GM19452 (cell line): Measurements from ENCODE around the gene KRTAP4-12.
"Not testable (repeated sequence)": the region's sequence is repeated elsewhere in the genome, so short reads cannot be mapped to it uniquely, and the experiment has no call there.

Source experiments
- ATAC-seq: cut with Tn5 transposase; IDR thresholded peaks from one replicate; pipeline ENCODE4 v1.9.1; 2021; ENCODE audit not compliant: unreplicated experiment

KRTAP4-12 gene

DNA sequence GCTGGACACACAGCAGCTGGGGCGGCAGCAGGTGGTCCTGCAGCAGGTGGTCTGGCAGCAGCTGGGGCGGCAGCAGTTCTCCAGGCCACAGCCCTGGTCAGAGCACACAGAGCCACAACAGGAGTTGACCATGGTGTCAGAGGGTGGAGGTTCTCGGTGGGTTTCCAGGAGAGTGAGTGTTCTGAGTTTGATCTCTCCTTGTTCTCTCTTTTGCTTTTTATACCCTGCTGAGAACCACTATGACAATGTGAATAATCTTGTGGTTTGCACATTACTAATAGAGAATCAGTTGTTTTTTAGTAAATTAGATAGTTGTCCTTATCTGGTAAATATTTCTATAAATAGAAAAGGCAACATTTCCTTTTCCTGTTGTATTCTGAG, at the start of gene KRTAP4-12:
KRTAP4-12 (minus strand) TSS at position 192 of the 381 bp plus-strand sequence; CDS start at position 132, 60 bp downstream.
- not testable (repeated sequence) for ATAC-seq

DNA sequence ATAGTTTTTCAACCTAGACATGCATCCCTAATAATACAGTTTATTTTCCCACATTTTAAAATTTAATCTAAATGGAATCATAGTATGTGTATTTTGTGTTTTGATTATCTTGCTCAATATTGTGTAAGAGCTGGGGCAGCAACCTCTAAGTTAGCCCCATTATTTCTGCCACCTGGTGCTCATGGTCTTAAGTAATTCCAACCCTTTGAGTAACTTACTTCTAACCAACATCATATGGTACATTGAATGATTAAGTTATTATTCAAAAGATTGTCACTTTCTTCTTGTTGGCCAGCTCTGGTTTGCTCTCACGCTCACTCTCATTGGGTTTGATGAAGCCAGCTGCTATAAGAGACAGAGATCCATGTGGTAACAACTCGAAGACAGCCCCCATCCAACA, 47.9 kb upstream of the KRTAP4-12 start:
- ATAC-seq: no peak

DNA sequence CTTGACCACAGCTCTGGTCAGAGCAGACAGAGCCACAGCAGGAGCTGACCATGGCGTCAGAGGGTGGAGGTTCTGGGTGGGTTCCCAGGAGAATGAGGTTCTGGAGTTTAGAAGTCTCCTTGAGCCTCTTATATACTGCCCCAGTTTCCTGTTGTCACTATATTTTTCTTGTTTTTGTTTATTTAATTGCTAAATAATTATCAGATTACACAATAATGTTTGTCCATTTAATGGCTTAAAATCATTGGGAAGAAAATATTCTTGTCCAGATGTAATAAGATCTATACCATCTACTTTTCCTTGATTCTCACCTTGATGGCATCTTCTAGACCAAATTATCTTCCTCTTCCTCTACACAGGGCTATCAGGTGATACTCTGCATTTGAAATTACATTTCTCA, 44.1 kb upstream of the KRTAP4-12 start, which contains the start of gene KRTAP4-3:
KRTAP4-3 (minus strand) TSS at position 101 of the 400 bp plus-strand sequence; CDS start at position 52, 49 bp downstream.
- no peak for ATAC-seq

DNA sequence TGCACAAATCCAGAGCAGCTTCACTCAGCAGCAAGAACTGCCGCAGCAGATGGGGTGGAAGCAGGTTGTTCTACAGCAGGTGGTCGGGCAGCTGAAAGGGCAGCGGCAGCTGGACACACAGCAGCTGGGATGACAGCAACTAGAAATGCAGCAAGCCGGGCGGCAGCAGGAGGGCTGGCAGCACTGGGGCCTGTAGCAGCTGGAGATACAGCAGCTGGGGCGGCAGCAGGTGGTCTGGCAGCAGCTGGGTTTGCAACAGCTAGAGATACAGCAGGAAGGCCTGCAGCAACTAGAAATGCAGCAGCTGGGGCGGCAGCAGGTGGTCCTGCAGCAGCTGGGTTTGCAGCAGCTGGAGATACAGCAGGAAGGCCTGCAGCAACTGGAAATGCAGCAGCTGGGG, 43.6 kb upstream of the KRTAP4-12 start:
- no peak for ATAC-seq

DNA sequence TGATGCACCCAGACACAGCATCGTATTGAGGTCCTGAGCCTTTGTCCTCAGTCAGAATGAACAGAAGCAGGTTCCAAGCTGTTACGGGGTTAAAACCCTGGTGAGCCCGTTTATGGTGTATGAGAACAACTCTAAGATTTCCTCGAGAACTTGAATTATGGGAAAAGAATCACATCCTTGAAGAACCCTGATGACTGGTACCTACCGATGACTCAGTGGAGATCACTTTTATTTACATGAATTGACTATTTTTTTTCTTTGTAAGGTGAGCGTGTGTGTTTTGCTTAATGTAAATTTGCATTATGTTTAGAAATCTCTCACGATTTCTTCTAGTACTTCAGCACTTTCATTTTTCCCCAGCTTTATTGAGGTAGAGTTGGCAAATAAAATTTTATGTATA, 39.8 kb upstream of the KRTAP4-12 start:
- no peak for ATAC-seq

DNA sequence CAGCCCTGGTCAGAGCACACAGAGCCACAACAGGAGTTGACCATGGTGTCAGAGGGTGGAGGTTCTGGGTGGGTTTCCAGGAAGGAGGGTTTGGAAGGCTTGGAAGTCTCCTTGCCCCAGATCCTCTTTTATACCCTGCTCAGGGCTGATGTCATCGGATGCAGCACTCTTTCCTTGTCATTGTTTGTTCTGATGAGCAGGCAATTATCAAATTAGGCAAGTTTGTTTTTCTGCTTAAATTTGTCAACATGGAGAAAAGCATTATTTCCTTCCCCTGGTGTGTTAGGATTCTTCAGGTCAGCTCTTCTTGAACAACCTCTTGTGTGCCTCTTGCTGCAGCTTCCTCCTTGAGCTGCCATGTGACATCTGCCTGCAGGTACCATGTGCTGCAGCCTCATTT, 36.7 kb upstream of the KRTAP4-12 start, which contains the start of gene KRTAP4-4:
KRTAP4-4 (minus strand) TSS at position 101 of the 400 bp plus-strand sequence; CDS start at position 44, 57 bp downstream.
- ATAC-seq: no peak

DNA sequence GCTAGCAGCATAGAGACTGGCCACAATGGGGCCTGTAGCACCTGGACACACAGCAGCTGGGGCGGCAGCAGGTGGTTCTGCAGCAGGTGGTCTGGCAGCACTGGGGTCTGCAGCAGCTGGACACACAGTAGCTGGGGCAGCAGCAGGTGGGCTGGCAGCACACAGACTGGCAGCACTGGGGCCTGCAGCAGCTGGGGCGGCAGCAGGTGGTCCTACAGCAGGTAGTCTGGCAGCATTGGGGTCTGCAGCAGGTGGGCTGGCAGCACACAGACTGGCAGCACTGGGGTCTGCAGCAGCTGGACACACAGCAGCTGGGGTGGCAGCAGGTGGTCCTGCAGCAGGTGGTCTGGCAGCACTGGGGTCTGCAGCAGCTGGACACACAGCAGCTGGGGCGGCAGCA, 36.2 kb upstream of the KRTAP4-12 start:
- ATAC-seq: not testable (repeated sequence)

DNA sequence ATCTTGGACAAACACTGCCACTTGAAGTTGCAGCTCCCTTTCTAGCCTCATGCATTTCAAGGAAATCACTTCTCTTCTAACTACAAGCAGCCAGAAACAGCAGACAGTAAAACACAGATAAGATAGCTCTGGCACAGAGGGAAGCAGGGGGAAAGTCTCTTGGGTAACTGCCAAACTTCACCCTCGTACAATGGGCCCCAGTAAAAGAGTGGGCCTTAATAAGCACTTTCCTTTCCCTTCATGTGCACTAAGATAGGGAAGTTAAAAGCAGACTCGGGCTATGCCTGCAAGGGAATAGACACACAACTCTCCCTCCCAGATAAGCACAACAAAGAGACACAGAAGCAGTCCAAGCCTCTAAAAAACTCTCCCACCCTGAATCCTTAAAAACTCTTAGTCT, 29.9 kb upstream of the KRTAP4-12 start:
- no peak for ATAC-seq

DNA sequence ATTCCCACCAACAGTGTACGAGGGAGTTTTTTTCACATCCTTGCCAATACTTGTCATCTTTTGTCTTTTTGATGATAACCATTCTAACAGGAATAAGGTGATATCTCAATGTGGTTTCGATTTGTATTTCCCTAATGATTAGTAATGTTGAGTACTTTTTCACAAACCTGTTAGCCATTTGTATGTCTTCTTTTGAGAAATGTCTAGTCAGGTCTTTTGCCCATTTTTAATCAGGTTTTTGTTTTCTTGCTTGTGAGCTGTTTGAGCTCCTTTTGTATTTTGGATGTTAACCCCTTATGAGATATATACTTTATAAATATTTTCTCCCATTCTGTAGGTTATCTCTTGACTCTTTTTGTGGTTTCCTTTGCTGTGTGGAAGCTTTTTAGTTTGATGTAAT, 27.5 kb upstream of the KRTAP4-12 start:
- ATAC-seq: no peak

DNA sequence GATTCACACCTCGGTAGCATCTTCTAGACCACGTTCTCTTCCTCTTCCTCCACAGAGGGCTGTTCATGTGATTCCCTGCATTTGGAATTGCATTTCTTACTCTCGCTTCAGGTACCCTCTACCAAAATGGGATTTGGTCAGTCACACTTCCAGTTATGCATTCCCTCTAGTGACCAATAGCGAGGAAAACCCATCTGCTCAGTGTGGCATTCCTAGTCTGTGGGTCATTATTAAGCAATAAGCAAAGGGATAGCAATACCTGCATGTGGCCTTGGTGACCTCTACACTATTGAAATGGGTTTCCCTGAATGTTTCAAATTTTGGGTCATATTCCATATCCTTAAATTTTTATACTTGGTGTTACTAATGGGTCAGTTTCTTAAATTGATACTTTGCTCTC, 26.0 kb upstream of the KRTAP4-12 start:
- ATAC-seq: no peak

DNA sequence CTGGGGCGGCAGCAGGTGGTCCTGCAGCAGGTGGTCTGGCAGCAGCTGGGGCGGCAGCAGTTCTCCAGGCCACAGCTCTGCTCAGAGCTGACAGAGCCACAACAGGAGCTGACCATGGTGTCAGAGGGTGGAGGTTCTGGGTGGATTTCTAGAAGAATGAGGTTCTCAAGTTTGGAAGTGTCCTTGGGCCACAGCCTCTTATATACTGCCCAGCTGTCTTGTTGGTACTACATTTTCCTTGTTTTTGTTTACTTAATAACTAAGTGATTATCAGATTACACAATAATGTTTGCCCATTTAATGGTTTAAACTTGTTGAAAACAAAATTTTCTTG, 25.6 kb upstream of the KRTAP4-12 start, which contains the start of gene KRTAP4-5:
KRTAP4-5 (minus strand) TSS at position 174 of the 334 bp plus-strand sequence; CDS start at position 116, 58 bp downstream.
- ATAC-seq: no peak

DNA sequence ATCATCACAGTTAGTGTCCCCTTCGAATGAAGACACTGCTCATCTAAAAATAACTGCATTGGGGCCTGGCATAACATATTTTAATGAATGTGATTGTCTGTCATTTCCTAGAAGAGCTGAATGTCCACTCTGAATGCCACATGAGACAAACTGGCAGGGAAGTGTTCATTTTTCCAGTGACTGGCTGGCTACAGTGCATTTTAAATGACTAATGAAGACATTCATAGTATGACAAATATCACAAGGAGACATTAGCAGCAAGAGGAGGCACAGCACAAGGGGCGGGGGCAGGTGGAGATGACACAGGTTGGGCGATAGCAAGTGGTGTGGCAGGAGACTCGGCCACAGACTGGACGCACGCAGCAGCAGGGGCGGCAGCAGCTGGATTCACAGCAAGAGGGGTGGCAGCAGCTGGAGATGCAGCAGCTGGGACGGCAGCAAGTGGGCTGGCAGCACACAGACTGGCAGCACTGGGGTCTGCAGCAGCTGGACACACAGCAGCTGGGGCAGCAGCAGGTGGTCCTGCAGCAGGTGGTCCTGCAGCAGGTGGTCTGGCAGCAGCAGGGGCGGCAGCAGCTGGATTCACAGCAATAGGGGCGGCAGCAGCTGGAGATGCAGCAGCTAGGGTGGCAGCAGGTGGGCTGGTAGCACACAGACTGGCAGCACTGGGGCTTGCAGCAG, 25.1 kb upstream of the KRTAP4-12 start:
- not testable (repeated sequence) for ATAC-seq

DNA sequence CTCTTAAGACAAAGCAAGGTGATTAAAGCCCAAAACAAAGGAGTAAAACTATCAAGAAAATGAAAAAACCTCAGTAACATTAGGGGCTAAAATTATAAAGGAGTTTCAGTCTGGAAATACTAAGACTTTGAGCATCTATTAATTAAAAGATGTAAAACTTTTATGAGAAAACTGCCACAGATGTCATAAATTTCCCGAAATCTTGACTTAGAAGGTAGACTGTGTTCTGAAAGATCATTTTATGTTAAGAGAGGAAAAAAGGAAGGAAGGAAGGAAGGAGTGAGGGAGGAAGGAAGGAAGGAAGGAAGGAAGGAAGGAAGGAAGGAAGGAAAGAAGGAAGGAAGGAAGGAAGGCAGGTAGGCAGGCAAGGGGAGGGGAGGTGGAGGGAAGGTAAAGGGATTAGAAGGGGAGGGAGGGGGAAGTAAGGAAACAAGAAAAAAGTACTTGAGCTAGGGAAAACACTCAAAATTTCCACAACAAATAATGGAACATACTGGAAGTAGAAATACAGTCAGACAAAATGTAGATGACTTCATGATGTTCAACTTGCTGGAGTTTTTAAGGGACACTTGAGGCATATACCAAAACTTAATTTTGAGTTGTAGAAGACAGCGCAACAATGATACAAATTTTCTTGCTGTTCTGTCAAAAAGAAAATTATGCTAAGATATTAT, 23.7 kb upstream of the KRTAP4-12 start:
- ATAC-seq: no peak

DNA sequence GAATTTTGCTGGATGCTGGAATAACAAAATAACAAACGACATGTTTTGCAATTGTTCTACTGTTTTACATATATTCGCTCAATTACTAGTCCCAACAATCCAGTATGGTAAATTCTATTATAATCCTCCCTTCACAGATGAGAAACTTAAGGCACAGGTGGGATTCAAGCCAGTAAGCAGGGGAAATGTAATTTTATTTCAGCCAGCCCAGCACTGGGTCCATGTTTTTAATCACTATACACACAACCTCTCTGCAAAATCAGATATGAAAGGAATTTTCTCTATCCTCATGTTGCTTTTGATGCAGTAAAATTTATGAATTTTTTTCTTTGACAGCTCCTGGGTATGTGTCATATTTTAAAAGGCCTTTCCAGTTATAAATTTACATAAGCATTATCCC, 21.3 kb upstream of the KRTAP4-12 start:
- ATAC-seq: no peak

DNA sequence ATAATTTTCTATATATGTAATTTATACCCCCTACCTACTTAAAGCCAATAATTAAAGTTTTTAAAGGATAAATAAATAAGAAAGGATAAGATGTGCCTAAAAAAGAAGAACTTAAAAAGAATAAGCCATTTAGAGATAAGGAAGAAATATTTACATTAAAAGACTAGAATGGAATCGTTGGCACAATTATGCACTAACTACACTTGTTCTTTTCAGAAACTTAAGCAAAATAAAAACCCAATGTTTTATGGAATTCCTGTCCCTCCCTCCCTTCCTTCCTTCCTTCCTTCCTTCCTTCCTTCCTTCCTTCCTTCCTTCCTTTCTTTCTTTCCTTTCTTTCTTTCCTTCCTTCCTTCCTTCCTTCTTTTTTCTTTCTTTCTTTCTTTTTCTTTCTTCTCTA, 20.9 kb upstream of the KRTAP4-12 start:
- no peak for ATAC-seq

DNA sequence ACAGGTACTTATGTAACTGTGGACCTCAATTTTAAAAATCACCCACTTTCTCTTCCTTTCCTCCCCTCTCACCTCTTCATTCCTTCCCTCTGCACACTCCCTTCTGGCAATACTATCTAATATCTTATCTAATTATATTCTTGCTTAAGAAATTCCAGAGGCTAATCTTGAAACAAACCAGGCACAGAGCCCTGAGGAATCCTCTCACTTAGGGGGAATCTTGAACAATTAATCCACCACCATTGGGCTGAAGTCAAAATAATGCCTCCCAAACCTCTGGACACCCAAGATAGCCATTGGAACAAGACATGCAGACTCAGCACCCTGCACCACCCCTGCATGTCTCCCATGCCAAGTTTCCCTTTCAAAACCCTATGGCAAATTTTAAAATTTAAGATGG, 17.4 kb upstream of the KRTAP4-12 start:
- ATAC-seq: no peak

DNA sequence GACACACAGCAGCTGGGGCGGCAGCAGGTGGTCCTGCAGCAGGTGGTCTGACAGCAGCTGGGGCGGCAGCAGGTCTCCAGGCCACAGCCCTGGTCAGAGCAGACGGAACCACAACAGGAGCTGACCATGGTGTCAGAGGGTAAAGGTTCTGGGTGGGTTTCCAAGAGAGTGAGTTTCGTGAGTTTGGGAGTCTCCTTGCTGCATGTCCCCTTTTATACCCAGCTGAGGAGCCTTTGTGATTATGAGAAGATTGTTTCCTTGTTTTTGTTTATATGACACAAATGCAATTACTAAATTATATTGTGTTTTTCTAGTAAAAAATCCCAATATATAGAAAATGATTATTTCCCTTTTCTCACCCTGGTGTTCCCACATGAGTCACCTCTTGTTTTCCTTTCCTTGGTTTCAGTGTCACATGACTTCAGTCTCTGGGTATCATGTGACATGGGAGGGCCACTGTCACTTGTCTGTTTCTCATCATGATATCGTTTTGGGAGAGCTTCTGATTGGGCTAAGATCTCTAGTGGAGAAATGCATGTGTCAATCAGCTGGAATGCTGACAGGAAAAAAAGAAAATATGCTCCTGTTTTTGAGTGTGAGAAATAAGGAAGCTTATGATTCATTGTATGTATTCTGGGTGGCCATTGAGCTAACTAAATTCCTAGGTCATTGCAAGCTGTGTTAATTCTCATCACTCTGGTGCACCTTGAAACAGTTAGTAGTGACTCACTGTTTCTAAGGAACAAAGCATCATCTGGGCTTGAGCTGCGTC, 16.6 kb upstream of the KRTAP4-12 start, which contains the start of gene KRTAP4-6:
KRTAP4-6 (minus strand) TSS at position 185 of the 772 bp plus-strand sequence; CDS start at position 128, 57 bp downstream.
- ATAC-seq: no peak

DNA sequence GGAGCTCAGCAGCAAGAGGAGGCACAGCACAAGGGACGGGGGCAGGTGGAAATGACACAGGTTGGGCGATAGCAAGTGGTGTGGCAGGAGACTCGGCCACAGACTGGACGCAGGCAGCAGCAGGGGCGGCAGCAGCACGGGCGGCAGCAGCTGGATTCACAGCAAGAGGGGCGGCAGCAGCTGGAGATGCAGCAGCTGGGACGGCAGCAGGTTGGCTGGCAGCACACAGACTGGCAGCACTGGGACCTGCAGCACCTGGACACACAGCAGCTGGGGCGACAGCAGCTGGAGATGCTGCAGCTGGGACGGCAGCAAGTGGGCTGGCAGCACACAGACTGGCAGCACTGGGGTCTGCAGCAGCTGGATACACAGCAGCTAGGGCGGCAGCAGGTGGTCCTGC, 15.9 kb upstream of the KRTAP4-12 start:
- ATAC-seq: not testable (repeated sequence)

DNA sequence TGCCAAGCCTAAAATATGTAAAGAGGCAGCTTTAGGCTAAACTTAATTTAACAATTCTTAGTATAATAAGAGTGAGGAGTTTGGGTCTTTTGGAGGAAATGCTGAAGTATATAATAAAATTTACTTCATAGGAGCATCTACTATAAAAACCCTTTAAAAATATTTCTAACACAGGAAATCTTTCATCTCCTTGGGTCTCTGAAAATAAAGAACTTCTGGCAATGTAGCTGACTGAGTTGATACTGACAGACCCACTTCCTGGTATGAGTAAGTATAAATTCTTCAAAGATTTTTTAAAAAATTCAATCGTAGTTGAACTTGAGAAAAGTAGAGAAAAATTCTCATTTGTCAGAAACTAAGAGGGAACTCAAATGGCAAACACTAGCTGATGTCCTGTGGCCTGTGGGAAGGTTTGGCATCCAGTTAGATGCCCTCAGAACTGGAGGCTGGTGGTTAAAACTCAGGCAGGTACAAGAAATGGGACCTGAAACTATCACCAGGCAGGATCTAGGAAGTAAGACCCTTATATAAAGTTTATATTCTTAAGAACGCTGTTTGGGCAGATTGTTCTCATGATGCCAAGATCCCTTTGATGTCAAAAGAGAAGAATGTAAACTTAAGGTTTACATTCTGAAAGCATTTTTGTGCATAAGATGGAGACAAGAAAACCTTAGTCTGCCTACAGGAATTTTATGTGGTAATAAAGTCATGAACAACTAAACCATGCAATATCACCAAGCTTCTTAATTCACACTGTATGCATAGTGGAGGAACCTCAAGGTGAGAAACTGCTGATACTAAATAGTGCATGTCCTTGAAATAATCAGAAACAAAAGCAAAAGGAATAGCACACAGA, 10.1 kb upstream of the KRTAP4-12 start:
- ATAC-seq: no peak

DNA sequence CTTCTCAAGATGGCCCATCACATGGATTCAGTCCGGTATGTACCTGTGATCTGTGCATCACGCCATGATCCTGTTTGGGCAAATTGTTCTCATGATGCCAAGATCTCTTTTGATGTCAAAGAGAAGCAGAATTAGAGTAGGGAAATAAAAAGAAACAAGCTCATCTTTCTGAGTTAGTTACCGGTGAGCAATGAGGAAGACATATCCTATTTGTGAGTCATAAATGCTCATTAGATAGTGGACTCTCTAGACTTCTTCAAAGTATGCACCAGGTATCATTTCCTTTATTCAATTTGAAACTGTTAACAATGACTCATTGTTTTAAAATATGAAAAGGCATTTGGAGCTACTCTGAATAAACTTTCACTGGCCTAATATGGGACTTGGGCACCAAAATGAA, 8.0 kb upstream of the KRTAP4-12 start:
- no peak for ATAC-seq

DNA sequence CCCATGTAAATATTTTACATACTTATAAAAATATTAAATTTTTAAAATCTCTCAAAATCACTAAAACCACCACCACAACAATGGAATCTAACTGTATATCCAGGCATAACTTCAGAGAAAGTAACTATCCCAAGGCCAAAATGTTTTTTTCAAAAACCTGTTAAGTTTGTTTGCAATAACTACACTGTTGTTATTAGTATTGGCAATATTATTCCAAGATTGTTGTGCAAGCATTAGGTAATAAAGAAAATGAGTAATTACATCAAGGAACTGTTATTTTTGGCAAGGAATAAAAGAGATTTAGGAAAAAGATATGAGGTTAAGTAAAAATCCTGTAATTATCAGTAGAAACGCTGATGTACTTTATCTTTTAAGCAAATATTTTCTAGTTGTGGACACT, 3.4 kb upstream of the KRTAP4-12 start:
- no peak for ATAC-seq
